OCI-LY1 (cell line): ENCODE results near the gene PARS2.

Source experiments
- H2AFZ ChIP-seq: fragments of 200-600 bp; sonication (generic), shearing (Covaris generic); 2 replicates; pipeline ENCODE4 v1.6.0; 2014; ENCODE audit warnings: antibody characterized with exemption, mild to moderate bottlenecking, low read length
- H3F3A ChIP-seq: fragments of 200-600 bp; sonication (generic), shearing (Covaris generic); 2 replicates; pipeline ENCODE4 v1.6.0; 2014; ENCODE audit warnings: mild to moderate bottlenecking, antibody characterized with exemption, low read length, moderate library complexity; ENCODE audit not compliant: insufficient read depth
- H3K27ac ChIP-seq: fragments of 200-600 bp; sonication (generic); 2 replicates; pipeline ENCODE4 v1.5.1; 2014; ENCODE audit warnings: low read length, mixed run types, mild to moderate bottlenecking, low read depth; ENCODE audit not compliant: poor library complexity, severe bottlenecking
- H3K27me3 ChIP-seq: fragments of 200-600 bp; sonication (generic); 2 replicates; pipeline ENCODE4 v1.6.0; 2014; ENCODE audit warnings: antibody characterized with exemption, mild to moderate bottlenecking, low read length, moderate library complexity; ENCODE audit not compliant: insufficient read depth
- H3K36me3 ChIP-seq: fragments of 200-600 bp; sonication (generic); 2 replicates; pipeline ENCODE4 v1.6.1; 2014; ENCODE audit warnings: mild to moderate bottlenecking, antibody characterized with exemption, low read length, moderate library complexity, mixed read lengths; ENCODE audit not compliant: insufficient read depth
- H3K4me1 ChIP-seq: fragments of 200-600 bp; sonication (generic); 2 replicates; pipeline ENCODE4 v1.5.1; 2014; ENCODE audit warnings: mild to moderate bottlenecking, low read length, moderate library complexity; ENCODE audit not compliant: insufficient read depth, severe bottlenecking
- H3K4me2 ChIP-seq: fragments of 200-600 bp; sonication (generic), shearing (Covaris generic); 2 replicates; pipeline ENCODE4 v1.6.1; 2014; ENCODE audit warnings: low read length
- H3K4me3 ChIP-seq: fragments of 200-600 bp; sonication (generic); 2 replicates; pipeline ENCODE4 v1.5.1; 2014; ENCODE audit warnings: low read length, low read depth, mild to moderate bottlenecking, mixed read lengths; ENCODE audit not compliant: poor library complexity, severe bottlenecking
- H3K79me2 ChIP-seq: fragments of 200-600 bp; shearing (Covaris generic); 2 replicates; pipeline ENCODE4 v1.6.1; 2016; ENCODE audit warnings: mixed run types, low read length, mixed read lengths; ENCODE audit not compliant: insufficient read depth
- H3K9ac ChIP-seq: fragments of 200-600 bp; sonication (generic), shearing (Covaris generic); 2 replicates; pipeline ENCODE4 v1.6.1; 2014; ENCODE audit warnings: mild to moderate bottlenecking, low read length, mixed read lengths
- H3K9me2 ChIP-seq: fragments of 200-600 bp; sonication (generic), shearing (Covaris generic); 2 replicates; pipeline ENCODE4 v1.6.1; 2014; ENCODE audit warnings: low read depth, mild to moderate bottlenecking, low read length, mixed read lengths
- H3K9me3 ChIP-seq: fragments of 200-600 bp; shearing (Covaris generic); 2 replicates; pipeline ENCODE4 v1.6.1; 2014; ENCODE audit warnings: low read length, mixed read lengths
- H4K20me1 ChIP-seq: fragments of 200-600 bp; sonication (generic), shearing (Covaris generic); 2 replicates; pipeline ENCODE4 v1.6.0; 2016; ENCODE audit warnings: mild to moderate bottlenecking, low read length; ENCODE audit not compliant: insufficient read depth
- CTCF ChIP-seq: fragments of 200-600 bp; sonication (generic), shearing (Covaris generic); IDR thresholded peaks from 2 replicates; pipeline ENCODE4 v1.5.1; 2017; ENCODE audit warnings: mild to moderate bottlenecking, antibody characterized with exemption, low read length, moderate library complexity, mixed read lengths
- EZH2 ChIP-seq: fragments of 200-600 bp; sonication (generic), shearing (Covaris generic); IDR thresholded peaks from 2 replicates; pipeline ENCODE4 v1.8.0; 2017; ENCODE audit warnings: borderline replicate concordance, mixed run types, mild to moderate bottlenecking, antibody characterized with exemption, low read length, moderate library complexity, mixed read lengths

The PARS2 gene

GRCh38 chr1:54745274-54745673 lies 19.0 kb downstream of the PARS2 start:
- H3K27ac ChIP-seq = no peak overlapping the region
- no peak overlapping the region for H2AFZ ChIP-seq
- no peaks in the 10 kb centered on the region for H3K79me2 ChIP-seq
- no peaks in the 10 kb centered on the region for H4K20me1 ChIP-seq
- no peaks in the 10 kb centered on the region for H3K27me3 ChIP-seq
- H3K4me2 ChIP-seq = no peak overlapping the region
- no peaks in the 10 kb centered on the region for H3K9me2 ChIP-seq
- no peaks in the 10 kb centered on the region for H3K4me1 ChIP-seq
- H3K9ac ChIP-seq = no peak overlapping the region
- no peak for TF ChIP-seq EZH2
- no peak for TF ChIP-seq CTCF
- no peaks in the 10 kb centered on the region for H3F3A ChIP-seq
- no peak overlapping the region for H3K4me3 ChIP-seq
- H3K36me3 ChIP-seq = peaks cover 32% of the 10 kb centered on the region
- no peaks in the 10 kb centered on the region for H3K9me3 ChIP-seq

GRCh38 chr1:54744696-54745095 lies 19.6 kb downstream of the PARS2 start:
- no peak for TF ChIP-seq CTCF
- no peak for TF ChIP-seq EZH2
- H2AFZ ChIP-seq = no peak overlapping the region
- no peak overlapping the region for H3K9ac ChIP-seq
- no peak overlapping the region for H3K4me2 ChIP-seq
- H3K4me3 ChIP-seq = no peak overlapping the region
- no peaks in the 10 kb centered on the region for H3K27me3 ChIP-seq
- H3K9me2 ChIP-seq = no peaks in the 10 kb centered on the region
- H4K20me1 ChIP-seq = no peaks in the 10 kb centered on the region
- H3K4me1 ChIP-seq = no peaks in the 10 kb centered on the region
- H3K79me2 ChIP-seq = no peaks in the 10 kb centered on the region
- no peaks in the 10 kb centered on the region for H3F3A ChIP-seq
- no peak overlapping the region for H3K27ac ChIP-seq
- H3K36me3 ChIP-seq = peaks cover 38% of the 10 kb centered on the region
- H3K9me3 ChIP-seq = no peaks in the 10 kb centered on the region

- Histone ChIP-seq H3K9me3 (no peaks in the 10 kb centered on the region), H3K27ac (no peak overlapping the region), H3K79me2 (no peaks in the 10 kb centered on the region), H3K4me3 (no peak overlapping the region), H3K4me2 (no peak overlapping the region), H3K9ac (no peak overlapping the region), H3F3A (no peaks in the 10 kb centered on the region), H2AFZ (no peak overlapping the region), H3K9me2 (no peaks in the 10 kb centered on the region), H3K4me1 (no peaks in the 10 kb centered on the region), H3K27me3 (no peaks in the 10 kb centered on the region), H4K20me1 (no peaks in the 10 kb centered on the region), H3K36me3 (peaks cover 45% of the 10 kb centered on the region)
- TF ChIP-seq CTCF (no peak), EZH2 (no peak)
These were observed 20.7 kb downstream of the PARS2 start for GRCh38 chr1:54743416-54744226.
